Neural progenitor cell (in vitro differentiated cells): ENCODE measurements around the gene EVA1A. TPM values are rescaled to one million over a fixed set of nuclear protein-coding genes. Genes with fewer than 3 reads are reported as not detected.

Experiments
- DNase-seq: peaks from one replicate; pipeline ENCODE4 v3.0.0-alpha.2; 2016; ENCODE audit warnings: low spot score
- H2AFZ ChIP-seq: fragments of 200-600 bp; sonication (generic); replicated peaks from 2 replicates; pipeline ENCODE4 v1.6.1; 2016; ENCODE audit warnings: antibody characterized with exemption
- H3F3A ChIP-seq: fragments of 200-600 bp; sonication (generic); 2 replicates; pipeline ENCODE4 v1.6.1; 2016; ENCODE audit warnings: antibody characterized with exemption, low read depth
- H3K27ac ChIP-seq: fragments of 200-600 bp; sonication (generic); 2 replicates; pipeline ENCODE4 v1.5.1; 2016; ENCODE audit warnings: mild to moderate bottlenecking
- H3K27me3 ChIP-seq: fragments of 200-600 bp; sonication (generic); 2 replicates; pipeline ENCODE4 v1.6.1; 2016; ENCODE audit warnings: mild to moderate bottlenecking, moderate library complexity
- H3K36me3 ChIP-seq: fragments of 200-600 bp; sonication (generic); 2 replicates; pipeline ENCODE4 v1.5.1; 2016
- H3K4me1 ChIP-seq: fragments of 200-600 bp; sonication (generic); 2 replicates; pipeline ENCODE4 v1.6.1; 2016; ENCODE audit warnings: mixed run types
- H3K4me2 ChIP-seq: fragments of 200-600 bp; sonication (generic); 2 replicates; pipeline ENCODE4 v1.6.1; 2016
- H3K4me3 ChIP-seq: fragments of 200-600 bp; sonication (generic); 2 replicates; pipeline ENCODE4 v1.5.1; 2016
- H3K79me2 ChIP-seq: fragments of 200-600 bp; sonication (generic); 2 replicates; pipeline ENCODE4 v1.6.1; 2016; ENCODE audit warnings: low read depth
- H3K9ac ChIP-seq: fragments of 200-600 bp; sonication (generic); 2 replicates; pipeline ENCODE4 v1.6.1; 2016
- H3K9me3 ChIP-seq: fragments of 200-600 bp; sonication (generic); 2 replicates; pipeline ENCODE4 v1.5.1; 2016; ENCODE audit warnings: low read depth
- H4K20me1 ChIP-seq: fragments of 200-600 bp; sonication (generic); 2 replicates; pipeline ENCODE4 v1.6.1; 2016; ENCODE audit warnings: low read depth
- H3K27ac Mint-ChIP-seq: 3 replicates; pipeline ENCODE4 v1.8.0; 2021; ENCODE audit warnings: mixed read lengths
- H3K27me3 Mint-ChIP-seq: 2 replicates; pipeline ENCODE4 v1.8.0; 2022; ENCODE audit warnings: low read depth, mild to moderate bottlenecking, inconsistent platforms, moderate library complexity, mixed read lengths; ENCODE audit not compliant: insufficient read depth
- H3K36me3 Mint-ChIP-seq: 3 replicates; pipeline ENCODE4 v1.8.0; 2021; ENCODE audit warnings: mixed read lengths
- H3K4me1 Mint-ChIP-seq: 3 replicates; pipeline ENCODE4 v1.8.0; 2021; ENCODE audit warnings: mixed read lengths
- H3K4me3 Mint-ChIP-seq: 3 replicates; pipeline ENCODE4 v1.8.0; 2021; ENCODE audit warnings: mild to moderate bottlenecking, moderate library complexity, mixed read lengths
- H3K9me3 Mint-ChIP-seq: 3 replicates; pipeline ENCODE4 v1.8.0; 2020; ENCODE audit warnings: mixed read lengths
- EZH2 ChIP-seq: fragments of 200-600 bp; sonication (generic); IDR thresholded peaks from 2 replicates; pipeline ENCODE4 v1.6.1; 2017; ENCODE audit warnings: antibody characterized with exemption, mild to moderate bottlenecking, moderate library complexity
- EZH2phosphoT487 ChIP-seq: fragments of 200-600 bp; sonication (generic); IDR thresholded peaks from 2 replicates; pipeline ENCODE4 v1.6.1; 2017; ENCODE audit warnings: antibody characterized with exemption
- total RNA-seq: library from RNA; depleted of rRNA; stranded (reverse); fragments of >200 nt; gene quantifications from 2 replicates; pipeline ENCODE4 v1.2.3, GENCODE V29; 2015; ENCODE audit warnings: low replicate concordance
- TF ChIP-seq, protein P1 (sequence below): fragments of 200-600 bp; sonication (generic); IDR thresholded peaks from 2 replicates; pipeline ENCODE4 v1.5.1; 2017; ENCODE audit warnings: antibody characterized with exemption, mild to moderate bottlenecking

Gene EVA1A
- total RNA-seq, 1 donor from 2014 or later: 2.8 TPM

- no peak for TF ChIP-seq EZH2phosphoT487
- TF ChIP-seq, protein P1, sequence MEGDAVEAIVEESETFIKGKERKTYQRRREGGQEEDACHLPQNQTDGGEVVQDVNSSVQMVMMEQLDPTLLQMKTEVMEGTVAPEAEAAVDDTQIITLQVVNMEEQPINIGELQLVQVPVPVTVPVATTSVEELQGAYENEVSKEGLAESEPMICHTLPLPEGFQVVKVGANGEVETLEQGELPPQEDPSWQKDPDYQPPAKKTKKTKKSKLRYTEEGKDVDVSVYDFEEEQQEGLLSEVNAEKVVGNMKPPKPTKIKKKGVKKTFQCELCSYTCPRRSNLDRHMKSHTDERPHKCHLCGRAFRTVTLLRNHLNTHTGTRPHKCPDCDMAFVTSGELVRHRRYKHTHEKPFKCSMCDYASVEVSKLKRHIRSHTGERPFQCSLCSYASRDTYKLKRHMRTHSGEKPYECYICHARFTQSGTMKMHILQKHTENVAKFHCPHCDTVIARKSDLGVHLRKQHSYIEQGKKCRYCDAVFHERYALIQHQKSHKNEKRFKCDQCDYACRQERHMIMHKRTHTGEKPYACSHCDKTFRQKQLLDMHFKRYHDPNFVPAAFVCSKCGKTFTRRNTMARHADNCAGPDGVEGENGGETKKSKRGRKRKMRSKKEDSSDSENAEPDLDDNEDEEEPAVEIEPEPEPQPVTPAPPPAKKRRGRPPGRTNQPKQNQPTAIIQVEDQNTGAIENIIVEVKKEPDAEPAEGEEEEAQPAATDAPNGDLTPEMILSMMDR: no peak
- no peak for TF ChIP-seq EZH2
- H3K9me3 Mint-ChIP-seq: peaks cover 2% of the 10 kb centered on the region
- H3K36me3 ChIP-seq: no peaks in the 10 kb centered on the region
- H3K4me2 ChIP-seq: no peak overlapping the region
- no peaks in the 10 kb centered on the region for H3K79me2 ChIP-seq
- no peak overlapping the region for H2AFZ ChIP-seq
- no peak overlapping the region for H3K27ac ChIP-seq
- no peak overlapping the region for H3K9ac ChIP-seq
- no peaks in the 10 kb centered on the region for H3K4me1 ChIP-seq
- no peaks in the 10 kb centered on the region for H3K27me3 Mint-ChIP-seq
- no peaks in the 10 kb centered on the region for H3K27me3 ChIP-seq
- H3K9me3 ChIP-seq: no peaks in the 10 kb centered on the region
- DNase-seq: no peak
- no peaks in the 10 kb centered on the region for H4K20me1 ChIP-seq
- H3K4me1 Mint-ChIP-seq: peaks cover 5% of the 10 kb centered on the region
- H3K36me3 Mint-ChIP-seq: no peaks in the 10 kb centered on the region
- H3K27ac Mint-ChIP-seq: no peak overlapping the region
- H3K4me3 Mint-ChIP-seq: no peak overlapping the region
- H3K4me3 ChIP-seq: no peak overlapping the region
- no peaks in the 10 kb centered on the region for H3F3A ChIP-seq
Measured at GRCh38 chr2:75499534-75499933, 61.2 kb downstream of the EVA1A start.

- Mint-ChIP-seq H3K4me1 (peaks cover 5% of the 10 kb centered on the region), H3K27ac (no peak overlapping the region), H3K9me3 (peaks cover 2% of the 10 kb centered on the region), H3K27me3 (no peaks in the 10 kb centered on the region), H3K4me3 (no peak overlapping the region), H3K36me3 (no peaks in the 10 kb centered on the region)
- no peaks in the 10 kb centered on the region for H3K79me2 ChIP-seq
- H3K4me1 ChIP-seq: no peaks in the 10 kb centered on the region
- H2AFZ ChIP-seq: no peak overlapping the region
- H3F3A ChIP-seq: no peaks in the 10 kb centered on the region
- no peak overlapping the region for H3K9ac ChIP-seq
- H3K27ac ChIP-seq: no peak overlapping the region
- no peaks in the 10 kb centered on the region for H3K9me3 ChIP-seq
- no peak overlapping the region for H3K4me3 ChIP-seq
- H3K4me2 ChIP-seq: no peak overlapping the region
- H3K27me3 ChIP-seq: no peaks in the 10 kb centered on the region
- H3K36me3 ChIP-seq: no peaks in the 10 kb centered on the region
- no peaks in the 10 kb centered on the region for H4K20me1 ChIP-seq
- TF ChIP-seq EZH2 (no peak), EZH2phosphoT487 (no peak)
- TF ChIP-seq, protein P1: no peak
- no peak for DNase-seq
Measured at GRCh38 chr2:75498907-75499306, 61.8 kb downstream of the EVA1A start.

DNA sequence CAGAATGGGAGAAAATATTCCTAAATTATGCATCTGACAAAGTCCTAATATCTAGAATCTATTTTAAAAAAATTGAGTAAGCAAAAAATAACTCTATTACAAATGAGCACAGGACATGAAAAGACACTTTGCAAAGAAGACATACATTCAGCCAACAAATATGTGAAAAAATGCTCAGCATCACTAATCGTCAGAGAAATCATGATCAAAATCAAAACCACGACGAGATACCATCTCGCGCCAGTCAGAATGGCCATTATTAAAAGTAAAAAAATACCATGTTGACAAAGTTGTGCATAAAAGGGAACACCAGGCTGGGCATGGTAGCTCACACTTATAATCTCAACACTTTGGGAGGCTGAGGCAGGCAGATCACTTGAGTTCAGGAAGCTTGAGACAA is 63.5 kb downstream of the EVA1A start:
- peaks cover 2% of the 10 kb centered on the region for H3K36me3 Mint-ChIP-seq
- no peak overlapping the region for H3K4me3 ChIP-seq
- H3K4me1 Mint-ChIP-seq: peaks cover 5% of the 10 kb centered on the region
- H3K9ac ChIP-seq: no peak overlapping the region
- no peaks in the 10 kb centered on the region for H4K20me1 ChIP-seq
- TF ChIP-seq EZH2phosphoT487: no peak
- TF ChIP-seq EZH2: no peak
- no peaks in the 10 kb centered on the region for H3K27me3 Mint-ChIP-seq
- H3K4me3 Mint-ChIP-seq: no peak overlapping the region
- DNase-seq: no peak
- H3K27me3 ChIP-seq: no peaks in the 10 kb centered on the region
- peaks cover 2% of the 10 kb centered on the region for H3K9me3 Mint-ChIP-seq
- H3F3A ChIP-seq: no peaks in the 10 kb centered on the region
- H3K4me1 ChIP-seq: no peaks in the 10 kb centered on the region
- H3K27ac Mint-ChIP-seq: no peak overlapping the region
- H3K27ac ChIP-seq: no peak overlapping the region
- no peaks in the 10 kb centered on the region for H3K9me3 ChIP-seq
- no peaks in the 10 kb centered on the region for H3K36me3 ChIP-seq
- no peak overlapping the region for H2AFZ ChIP-seq
- no peaks in the 10 kb centered on the region for H3K79me2 ChIP-seq
- no peak overlapping the region for H3K4me2 ChIP-seq

DNA sequence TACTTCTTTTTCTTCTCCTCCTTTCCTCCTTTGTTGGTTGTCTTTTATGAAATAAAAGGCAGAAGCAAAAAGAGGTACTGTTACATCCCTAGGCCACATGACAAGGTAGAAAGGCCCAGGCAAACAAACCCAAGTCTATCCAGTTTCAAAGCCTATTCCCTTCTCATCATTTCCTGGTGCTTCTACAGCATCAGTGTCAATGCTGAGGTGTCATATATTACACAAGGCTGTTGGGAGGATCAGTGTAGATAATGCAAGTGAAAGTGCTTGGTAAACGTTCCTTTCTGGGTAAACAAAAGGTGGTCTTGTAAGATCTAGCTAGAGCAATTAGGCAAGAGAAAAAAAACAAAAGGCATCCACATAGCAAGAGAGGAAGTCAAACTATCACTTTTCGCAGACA is 64.9 kb downstream of the EVA1A start:
- Histone ChIP-seq H3K27me3 (no peaks in the 10 kb centered on the region), H3K4me3 (no peak overlapping the region), H3F3A (no peaks in the 10 kb centered on the region), H3K4me2 (no peak overlapping the region), H3K4me1 (no peaks in the 10 kb centered on the region), H2AFZ (no peak overlapping the region), H3K36me3 (no peaks in the 10 kb centered on the region), H3K27ac (no peak overlapping the region), H3K9me3 (no peaks in the 10 kb centered on the region), H4K20me1 (no peaks in the 10 kb centered on the region), H3K9ac (no peak overlapping the region), H3K79me2 (no peaks in the 10 kb centered on the region)
- Mint-ChIP-seq H3K4me1 (peaks cover 2% of the 10 kb centered on the region), H3K27ac (no peak overlapping the region), H3K4me3 (no peak overlapping the region), H3K36me3 (peaks cover 2% of the 10 kb centered on the region), H3K9me3 (peaks cover 2% of the 10 kb centered on the region), H3K27me3 (no peaks in the 10 kb centered on the region)
- TF ChIP-seq EZH2: no peak
- TF ChIP-seq, protein P1: no peak
- TF ChIP-seq EZH2phosphoT487: no peak
- DNase-seq: no peak
